HG02763 (cell line): Measurements from ENCODE around the gene POU2AF1.
"Not testable (repeated sequence)": the region's sequence is repeated elsewhere in the genome, so short reads cannot be mapped to it uniquely, and the experiment has no call there.

Source experiments
- ATAC-seq: cut with Tn5 transposase; IDR thresholded peaks from one replicate; pipeline ENCODE4 v1.9.1; 2021; ENCODE audit warnings: mild to moderate bottlenecking, moderate library complexity; ENCODE audit not compliant: unreplicated experiment

The POU2AF1 gene

DNA sequence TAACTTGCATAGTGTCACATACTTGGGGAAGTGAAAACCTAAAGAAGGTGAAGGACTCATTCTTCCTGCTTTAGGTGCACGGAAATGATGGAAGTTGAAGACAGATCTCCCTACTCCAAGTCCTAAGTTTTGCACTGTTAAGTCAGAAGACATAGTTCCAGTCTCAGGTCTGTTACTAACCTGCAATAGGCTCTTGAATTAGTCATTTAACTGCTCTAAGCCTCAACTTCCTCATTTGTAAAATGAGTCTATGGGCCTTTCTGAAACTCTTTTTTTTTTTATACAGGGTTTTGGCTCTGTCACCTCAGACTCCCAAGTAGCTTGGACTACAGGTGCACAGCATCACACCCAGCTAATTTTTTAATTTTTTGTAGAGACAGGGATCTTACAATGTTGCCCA is 30.8 kb upstream of the POU2AF1 start:
- ATAC-seq: peak; percentile 51

DNA sequence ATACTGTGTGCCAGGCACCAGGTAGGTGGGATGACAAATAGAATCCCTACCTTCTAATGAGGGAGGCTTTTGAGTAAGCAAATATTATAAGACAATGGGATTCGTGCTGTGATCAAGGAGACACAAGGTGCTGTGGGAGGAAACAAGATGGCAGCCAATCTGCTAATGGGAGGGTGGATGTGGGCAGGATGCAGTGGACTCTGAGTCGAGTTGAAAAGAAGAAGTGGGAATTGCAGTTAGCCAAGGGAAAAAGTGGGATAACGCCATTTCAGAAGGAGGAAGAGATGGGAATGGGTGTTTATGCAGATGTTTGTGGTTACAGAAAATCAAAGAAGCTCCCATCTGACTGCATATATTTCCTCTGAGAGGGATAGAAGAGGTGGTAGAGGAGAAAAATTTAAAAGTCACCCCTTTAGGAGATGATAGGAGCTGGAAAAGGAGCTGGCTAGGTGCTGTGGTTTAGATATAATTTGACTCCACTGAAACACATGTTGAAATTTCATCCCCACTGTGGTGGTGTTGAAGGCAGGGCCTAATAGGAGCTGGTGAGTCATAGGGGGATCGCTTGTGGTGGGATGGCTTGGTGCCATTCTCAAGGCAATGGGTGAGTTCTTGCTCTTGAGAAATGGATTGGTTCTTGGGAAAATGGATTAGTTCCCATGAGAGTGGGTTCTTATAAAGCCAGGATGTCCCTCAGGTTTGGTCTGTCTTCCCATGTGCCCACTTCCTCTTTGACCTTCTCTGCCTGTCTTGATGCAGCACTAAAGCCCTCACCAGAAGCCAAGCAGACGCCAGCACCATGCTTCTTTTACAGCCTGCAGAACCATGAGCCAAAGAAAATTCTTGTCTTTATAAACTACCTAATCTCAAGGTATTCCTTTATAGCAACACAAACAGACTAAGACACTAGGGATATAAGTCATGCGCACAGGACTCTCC is 30.0 kb upstream of the POU2AF1 start:
- ATAC-seq: no peak

DNA sequence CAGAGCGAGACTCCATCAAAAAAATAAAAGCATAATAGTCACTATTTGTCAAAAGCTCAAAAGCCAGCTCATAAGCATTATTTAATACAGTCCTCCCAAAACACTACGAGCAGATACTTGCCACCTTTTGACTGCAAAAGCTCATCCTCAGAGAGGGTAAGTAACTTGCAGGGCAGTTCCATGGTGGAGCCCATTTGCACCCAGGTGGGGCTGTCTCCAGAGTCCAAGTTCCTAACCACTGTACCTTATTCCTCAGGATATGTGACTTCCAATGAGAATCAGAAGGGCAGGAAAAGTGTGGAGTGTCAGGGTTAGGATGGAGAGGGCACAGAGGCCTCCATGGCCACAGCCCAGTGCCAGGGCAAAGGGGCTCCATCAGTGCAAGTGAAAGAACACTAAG is 28.6 kb upstream of the POU2AF1 start:
- no peak for ATAC-seq

DNA sequence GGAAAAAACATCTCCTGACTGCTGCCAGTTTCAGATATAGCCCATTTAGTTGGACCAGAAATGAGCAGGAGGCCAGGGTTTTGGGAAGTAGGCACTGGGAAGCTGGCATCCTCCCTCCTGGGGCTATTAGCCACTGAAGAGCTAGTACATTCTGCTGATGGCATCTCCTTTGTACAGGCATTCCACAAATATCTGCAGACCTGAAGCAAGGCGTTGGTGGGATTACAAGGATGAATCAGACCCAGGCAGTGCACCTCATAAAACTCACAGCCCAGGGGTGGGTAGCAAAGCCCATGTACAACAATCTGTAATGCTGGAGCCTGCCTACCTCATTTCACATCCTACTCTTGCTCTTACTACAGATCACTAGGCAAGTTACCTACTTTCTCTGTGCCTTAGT is 27.5 kb upstream of the POU2AF1 start:
- no peak for ATAC-seq

DNA sequence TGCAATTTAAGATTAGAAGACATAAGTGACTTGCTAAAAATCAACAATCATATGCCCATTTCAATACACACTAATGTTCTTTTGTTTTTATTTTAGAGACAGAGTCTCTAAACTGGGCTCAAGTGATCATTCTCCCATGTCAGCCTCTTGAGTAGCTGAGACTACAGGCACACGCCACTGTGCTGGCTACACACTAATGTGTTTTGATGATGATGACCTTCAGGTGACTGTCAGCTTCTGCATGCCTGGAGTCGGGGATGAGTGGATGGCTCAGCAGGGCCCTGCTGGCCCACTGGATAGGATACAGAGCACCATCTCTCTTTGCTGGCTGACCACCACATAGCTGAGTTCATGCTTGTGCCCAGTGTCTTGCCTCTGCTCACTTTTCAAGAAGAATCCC is 27.0 kb upstream of the POU2AF1 start:
- no peak for ATAC-seq

DNA sequence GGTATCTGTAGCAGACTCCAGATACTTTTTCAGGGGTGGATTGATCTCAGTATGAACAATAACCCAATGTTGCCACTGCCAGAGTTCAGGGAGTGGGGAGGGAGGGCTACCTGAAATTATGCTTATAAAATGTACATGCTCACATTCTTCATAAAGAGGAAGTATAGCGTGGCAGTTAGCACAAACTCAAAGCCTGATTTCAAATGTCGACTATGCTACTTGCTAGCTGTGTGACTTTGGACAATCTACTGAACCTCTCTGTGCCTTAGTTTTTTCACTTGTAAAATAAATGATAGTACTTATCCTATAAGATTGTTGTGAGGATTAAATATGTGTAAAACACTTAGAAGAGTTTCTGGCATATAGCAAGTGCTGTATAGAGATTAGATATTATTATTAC is 26.5 kb upstream of the POU2AF1 start:
- ATAC-seq: no peak

DNA sequence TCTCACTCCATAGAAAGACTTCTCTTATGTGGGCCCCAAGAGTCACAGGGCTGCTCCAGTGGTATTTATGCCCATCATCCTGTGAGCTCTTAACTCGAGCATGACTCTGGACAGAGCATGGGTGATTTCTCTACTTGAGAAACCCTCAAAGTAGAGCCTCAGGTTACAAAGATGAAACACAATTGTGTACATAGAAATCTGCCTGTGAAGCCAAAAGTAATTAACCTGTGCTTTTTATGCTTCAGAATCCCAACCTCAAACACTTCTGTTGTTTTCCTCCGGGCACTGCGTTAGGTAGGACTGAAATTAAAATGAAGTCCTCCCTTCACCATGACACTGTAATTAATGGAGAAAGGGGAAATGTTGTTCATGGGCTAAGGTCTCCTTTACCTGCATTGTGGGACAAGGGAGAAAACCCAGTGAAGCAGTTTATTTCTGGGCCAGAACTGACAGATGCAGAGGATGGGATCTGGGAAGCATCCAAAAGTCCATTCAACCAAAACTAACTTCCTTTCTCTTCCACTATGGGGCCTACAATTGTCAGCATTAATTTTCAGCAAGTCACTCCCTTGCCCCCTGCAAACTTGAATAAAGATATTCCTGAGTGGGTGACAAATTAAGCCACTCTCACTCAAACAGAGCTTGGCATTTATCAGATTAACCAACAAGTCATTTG is 24.1 kb upstream of the POU2AF1 start:
- ATAC-seq: no peak

DNA sequence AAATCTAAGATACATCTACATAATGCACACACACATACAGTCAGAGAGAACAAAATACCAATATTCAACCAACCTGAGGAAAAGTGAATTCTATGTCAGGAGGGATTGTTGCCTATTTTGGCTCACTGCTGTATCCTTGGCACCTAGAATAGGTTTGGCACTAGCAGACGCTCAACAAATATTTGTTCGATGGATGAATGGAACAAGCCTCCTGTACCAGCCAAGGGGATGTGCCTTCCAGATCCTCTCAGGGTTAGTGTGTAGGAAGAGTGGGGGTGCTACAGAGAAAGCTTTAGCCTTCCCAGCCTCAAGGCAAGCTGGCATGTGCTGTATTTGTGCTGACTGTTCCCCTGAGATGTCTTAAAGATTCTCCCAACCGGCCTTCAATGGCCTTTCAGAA is 23.3 kb upstream of the POU2AF1 start:
- no peak for ATAC-seq

DNA sequence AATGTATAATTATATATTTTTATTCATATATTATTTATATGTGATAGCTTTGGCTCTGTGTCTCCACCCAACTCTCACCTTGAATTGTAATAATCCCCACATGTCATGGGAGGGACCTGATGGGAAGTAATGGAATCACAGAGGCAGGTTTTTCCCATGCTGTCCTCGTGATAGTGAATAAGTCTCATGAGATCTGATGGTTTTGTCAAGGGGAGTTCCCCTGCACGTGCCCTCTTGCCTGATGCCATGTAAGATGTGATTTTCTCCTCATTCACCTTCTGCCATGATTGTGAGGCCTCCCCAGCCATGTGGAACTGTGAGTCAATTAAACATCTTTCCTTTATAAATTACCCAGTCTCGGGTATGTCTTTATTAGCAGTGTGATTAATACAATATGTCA is 22.9 kb upstream of the POU2AF1 start:
- not testable (repeated sequence) for ATAC-seq

DNA sequence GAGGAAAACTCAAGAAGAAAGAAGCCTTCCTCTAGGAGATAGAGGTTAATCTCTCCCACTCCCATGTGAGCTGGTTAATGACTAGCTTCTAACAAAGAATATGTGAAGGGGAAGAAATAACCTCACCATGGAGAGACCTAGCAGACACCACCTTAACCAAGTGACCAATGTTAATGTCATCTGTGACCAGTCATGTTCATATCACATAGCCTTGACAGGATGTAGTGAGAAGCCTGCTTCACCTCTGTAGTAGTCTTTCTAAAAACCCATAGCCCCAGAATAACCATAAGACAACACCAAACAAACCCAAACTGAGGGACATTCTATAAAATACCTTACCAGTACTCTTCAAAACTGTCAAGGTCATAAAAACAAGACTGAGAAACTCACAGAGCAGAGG is 21.5 kb upstream of the POU2AF1 start:
- no peak for ATAC-seq

DNA sequence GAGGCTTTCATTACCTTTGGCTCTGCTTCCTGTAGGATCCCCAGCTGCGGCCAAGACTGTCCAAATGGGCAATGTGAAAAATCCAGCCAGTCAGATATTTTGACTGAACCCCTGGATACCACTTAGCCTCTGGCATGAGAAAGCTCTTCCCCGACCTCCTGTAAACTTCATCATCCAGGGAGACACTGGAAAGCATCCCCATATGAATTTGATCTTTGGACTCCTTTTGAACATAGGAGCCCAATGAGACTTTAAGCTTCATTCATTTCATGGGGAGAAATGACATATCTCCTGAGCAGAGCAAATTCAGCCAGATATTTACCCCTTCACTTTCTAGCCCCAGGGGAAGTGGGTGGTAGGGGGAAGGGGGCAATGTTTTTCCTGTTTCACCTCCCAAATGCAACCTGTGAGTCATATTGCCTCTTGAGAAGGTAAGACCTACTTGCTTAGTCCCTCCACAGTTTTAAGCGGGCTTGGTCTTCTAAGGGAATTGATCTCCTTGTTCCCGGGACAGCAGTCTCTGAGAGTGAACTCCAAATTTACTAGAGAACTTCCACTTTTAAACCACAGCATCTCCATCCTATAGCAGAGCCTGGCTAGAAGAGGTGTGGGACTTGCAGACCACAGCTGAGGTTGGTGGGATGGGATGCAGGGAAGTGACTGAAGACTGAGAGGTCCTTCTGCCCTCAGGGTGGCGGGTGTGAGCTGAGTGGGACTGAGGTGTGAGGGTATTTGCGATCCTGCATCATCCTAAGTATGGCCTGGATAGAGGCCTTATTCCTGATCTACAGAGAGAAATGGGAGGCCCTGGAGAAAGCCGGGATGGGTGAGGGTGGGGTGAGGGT is 20.3 kb upstream of the POU2AF1 start:
- no peak for ATAC-seq

DNA sequence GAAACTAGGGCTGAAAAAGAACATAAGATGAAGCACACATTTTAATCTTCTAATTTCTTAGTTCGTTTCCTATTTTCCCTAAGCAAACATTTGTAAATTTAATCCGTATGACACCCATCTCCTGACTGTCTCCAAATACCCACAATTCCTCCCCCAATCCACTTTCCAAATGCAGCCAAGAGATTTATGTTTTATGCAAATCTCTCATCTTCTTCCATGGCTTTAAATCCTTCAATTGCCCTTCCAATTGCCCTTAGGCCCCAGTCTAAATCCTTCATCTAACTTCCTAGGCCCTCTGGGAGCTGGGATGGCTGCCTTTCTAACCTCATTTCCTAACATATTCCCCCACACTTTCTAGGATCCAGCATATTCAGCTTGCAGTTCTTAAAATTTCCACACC is 18.0 kb upstream of the POU2AF1 start:
- ATAC-seq: no peak

DNA sequence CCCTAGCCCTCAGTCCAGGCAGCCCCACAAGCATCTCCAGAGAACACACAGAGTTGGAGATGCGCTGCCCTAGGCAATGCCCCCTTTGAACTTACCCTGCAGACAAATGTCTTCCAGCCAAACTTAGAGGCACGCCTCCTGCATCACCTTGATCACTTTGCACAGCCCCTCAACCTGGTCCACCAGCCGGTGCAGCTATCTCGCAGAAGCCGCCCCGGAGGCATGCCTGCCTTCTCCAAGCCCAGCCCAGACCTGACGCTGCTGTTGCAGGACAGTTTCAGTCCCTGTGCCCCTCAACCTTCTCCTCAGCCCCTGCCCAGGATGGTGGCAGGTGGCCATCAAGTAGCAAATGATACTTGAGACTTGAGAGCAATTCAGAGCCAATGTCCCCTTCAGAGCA is 16.7 kb upstream of the POU2AF1 start:
- ATAC-seq: no peak

DNA sequence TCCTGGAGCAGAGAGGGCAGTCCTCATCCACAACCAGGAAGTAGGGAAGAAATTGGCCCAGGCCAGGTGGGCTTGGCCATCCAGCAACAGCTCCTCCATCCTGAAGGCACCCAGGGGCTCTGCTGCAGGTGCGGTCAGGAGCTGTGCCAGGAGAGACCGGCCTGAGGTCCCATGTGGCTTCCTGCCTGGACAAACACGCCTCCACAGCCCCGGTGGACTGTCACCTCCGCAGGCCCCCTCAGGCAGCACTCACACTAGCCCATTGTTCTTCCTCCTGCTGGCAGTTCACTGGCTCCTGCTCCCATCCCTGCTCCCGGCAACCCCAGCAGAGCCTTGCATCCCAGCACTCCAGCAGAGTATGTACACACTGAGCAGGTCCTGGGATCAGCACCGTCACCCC is 16.0 kb upstream of the POU2AF1 start:
- ATAC-seq: no peak

DNA sequence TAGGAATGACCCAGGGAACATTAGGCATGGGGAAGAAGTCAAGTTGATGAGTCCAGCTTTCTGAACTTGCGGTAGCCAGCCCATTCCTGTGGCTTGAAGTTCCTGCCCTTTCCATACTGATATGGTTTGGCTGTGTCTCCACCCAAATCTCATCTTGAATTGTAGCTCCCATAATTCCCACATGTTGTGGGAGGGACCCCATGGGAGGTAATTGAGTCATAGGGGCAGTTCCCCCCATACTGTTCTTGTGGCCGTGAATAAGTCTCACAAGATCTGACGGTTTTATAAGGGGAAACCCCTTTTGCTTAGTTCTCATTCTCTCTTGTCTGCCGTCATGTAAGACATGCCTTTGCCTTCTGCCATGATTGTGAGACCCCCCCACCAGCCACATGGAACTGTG is 15.1 kb upstream of the POU2AF1 start:
- ATAC-seq: not testable (repeated sequence)

DNA sequence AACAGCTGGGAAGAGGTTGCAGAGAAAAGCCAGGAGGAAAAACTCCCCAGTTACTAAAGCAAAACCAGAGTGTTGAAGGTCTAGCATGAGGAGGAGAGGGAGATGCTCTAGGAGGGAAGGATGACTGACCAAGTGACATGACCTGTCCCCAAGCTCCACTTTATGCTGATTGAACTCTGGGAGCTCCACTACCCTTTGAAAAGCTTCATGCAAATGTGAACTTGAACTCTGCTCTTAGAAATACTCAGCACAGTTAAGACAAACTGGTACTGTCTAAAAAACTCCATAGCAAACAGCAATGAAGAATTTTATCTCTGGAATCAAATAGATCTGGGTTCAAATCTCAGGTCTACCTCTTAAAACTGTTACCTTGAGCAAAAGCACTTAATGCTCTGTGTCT is 14.5 kb upstream of the POU2AF1 start:
- no peak for ATAC-seq

DNA sequence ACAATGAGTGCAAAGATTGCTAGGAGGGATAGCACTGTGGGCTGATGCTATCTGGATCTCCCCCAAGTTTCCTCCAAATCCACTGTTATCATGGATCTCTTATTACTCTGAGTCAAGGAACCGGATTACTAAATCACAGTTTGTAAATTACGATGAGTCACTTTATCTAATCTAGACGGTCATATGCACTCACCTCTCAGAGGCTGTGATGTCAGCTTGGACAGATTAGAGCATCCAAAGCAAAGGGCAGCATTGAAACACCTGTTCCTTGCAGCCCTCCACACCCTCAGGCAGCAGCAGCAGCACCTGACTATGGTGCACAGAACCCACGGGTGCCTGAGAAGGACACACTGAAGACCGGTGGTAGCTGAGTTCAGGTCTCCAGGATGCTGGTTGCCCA is 14.0 kb upstream of the POU2AF1 start:
- no peak for ATAC-seq

DNA sequence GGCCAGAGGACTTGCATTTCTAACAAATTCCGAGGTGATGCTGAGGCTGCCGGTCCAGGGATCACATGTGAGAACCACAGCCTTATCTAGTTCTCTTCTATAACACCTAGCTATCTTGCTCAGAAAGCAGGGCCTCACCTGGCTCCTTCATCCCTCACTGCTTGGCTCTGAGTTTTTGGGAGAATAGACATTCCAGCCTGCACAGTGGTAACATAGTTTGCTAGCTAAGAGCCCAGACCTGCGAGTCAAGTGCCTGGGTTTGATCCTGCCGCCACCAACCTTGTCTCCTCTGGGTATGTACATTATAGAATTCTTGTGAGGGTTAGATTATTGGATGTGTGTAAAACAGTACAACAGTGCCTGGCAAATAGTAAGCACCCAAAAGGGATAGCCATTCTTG is 13.5 kb upstream of the POU2AF1 start:
- ATAC-seq: no peak

DNA sequence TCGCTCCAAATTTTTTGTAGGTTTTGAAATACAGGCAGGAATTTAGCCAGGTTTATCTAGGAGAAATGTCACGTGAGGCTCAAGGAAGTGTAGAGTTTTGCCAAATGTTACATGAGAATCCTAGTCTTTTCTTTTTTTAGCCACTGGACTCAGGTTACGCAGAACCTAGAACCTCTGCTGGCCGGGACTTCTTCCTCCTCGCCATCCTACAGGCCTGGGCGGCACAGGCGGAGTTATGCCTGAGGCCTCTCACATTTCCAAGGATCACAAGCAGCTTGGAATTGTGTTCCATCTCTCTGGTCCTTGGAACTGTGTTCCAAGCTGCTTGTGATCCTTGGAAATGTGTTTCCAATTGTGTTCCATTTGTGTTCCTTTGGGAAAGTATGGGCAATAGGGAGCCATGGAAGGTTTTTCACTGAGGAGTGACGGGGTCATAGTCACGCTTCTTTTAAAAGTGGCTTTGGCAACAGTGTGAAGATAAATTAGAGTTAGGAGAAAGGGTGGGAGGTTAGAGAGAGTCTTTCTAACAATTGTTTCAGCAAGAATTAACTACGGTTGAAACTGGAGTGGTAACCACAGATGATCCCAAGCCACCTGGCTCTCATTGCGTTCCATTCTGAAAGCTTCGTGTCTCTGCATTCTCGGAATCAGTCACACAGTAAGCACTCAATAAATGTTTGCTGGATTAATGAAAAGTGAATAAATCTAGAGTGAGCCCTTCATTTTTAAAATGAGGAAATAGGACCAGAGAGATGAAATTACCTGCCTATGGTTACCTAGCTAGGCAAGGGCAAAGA is 12.5 kb upstream of the POU2AF1 start:
- ATAC-seq: no peak

DNA sequence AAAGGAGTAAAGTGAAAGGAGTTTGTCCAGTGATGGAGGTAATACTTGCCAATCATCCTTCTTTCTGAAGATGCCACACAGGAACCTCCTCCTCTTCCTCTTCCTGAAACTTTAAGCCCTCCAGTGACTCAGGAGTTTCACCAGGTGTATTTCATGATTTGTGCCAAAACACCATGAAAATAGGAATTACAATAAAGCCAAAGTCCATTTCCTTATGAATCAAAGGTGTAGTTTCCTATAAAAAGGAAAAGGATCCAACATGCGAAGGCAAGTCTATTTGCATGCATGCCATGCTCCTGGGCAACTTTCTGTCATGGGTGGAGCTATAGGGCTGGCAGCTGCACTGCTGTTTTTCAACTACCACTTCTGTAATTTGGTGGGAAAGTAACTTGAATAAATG is 9.8 kb upstream of the POU2AF1 start:
- ATAC-seq: no peak

DNA sequence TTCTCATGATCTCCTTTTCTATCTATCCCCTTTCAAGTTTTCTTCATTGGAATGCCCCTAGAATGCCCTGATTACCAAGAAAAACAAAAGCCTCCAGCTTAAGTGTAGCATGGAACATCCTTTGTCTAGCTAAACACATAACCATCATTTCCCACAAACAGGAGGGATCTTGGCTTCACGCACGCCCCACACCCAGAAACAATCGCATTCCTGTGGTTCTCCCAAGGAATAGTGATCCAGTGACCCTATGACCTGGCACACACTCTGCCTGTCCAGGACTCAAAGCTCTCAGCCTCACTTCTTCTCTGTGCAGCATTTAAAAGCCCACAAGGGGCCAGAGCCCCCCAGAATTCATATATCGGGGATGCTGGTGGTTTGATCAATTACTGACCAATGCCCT is 9.3 kb upstream of the POU2AF1 start:
- ATAC-seq: no peak
